GM19025 (cell line): ENCODE data around the gene PRR20A.
"Not testable (repeated sequence)": the region's sequence is repeated elsewhere in the genome, so short reads cannot be mapped to it uniquely, and the experiment has no call there.

Experiments used
- ATAC-seq: cut with Tn5 transposase; IDR thresholded peaks from one replicate; pipeline ENCODE4 v1.9.1; 2021; ENCODE audit warnings: mild to moderate bottlenecking, low read depth, moderate library complexity; ENCODE audit not compliant: unreplicated experiment

Gene PRR20A

GRCh38 chr13:57140235-57140968 is at the start of gene PRR20A:
Gene PRR20A (plus strand): TSS chr13:57140918. CDS start chr13:57141305, 387 bp downstream.
- ATAC-seq = not testable (repeated sequence)

GRCh38 chr13:57114945-57115344 is 25.8 kb upstream of the PRR20A start:
- ATAC-seq = no peak

GRCh38 chr13:57123681-57124080 is 17.0 kb upstream of the PRR20A start:
- no peak for ATAC-seq

- ATAC-seq = no peak
Measured at GRCh38 chr13:57128909-57129308, 11.8 kb upstream of the PRR20A start.

GRCh38 chr13:57136093-57136492 is 4.6 kb upstream of the PRR20A start:
- no peak for ATAC-seq

GRCh38 chr13:57137585-57137984 is 3.1 kb upstream of the PRR20A start:
- no peak for ATAC-seq

- ATAC-seq = no peak
Measured at GRCh38 chr13:57138988-57139387, 1.7 kb upstream of the PRR20A start.

- ATAC-seq = not testable (repeated sequence)
Measured at GRCh38 chr13:57139781-57140180, 937 bp upstream of the PRR20A start.

- ATAC-seq = not testable (repeated sequence)
Measured at GRCh38 chr13:57147188-57147587, 6.5 kb downstream of the PRR20A start, which contains the start of gene PRR20B. Gene PRR20B (plus strand): TSS chr13:57147488. CDS start chr13:57147875, 387 bp downstream.

GRCh38 chr13:57148106-57148505 is 7.4 kb downstream of the PRR20A start:
- ATAC-seq = not testable (repeated sequence)

GRCh38 chr13:57153761-57154160 is 13.0 kb downstream of the PRR20A start, which contains the start of gene PRR20C:
Gene PRR20C (plus strand): TSS chr13:57154061. CDS start chr13:57154448, 387 bp downstream.
- ATAC-seq = not testable (repeated sequence)

GRCh38 chr13:57160332-57160731 is 19.6 kb downstream of the PRR20A start, which contains the start of gene PRR20D:
Gene PRR20D (plus strand): TSS chr13:57160632. CDS start chr13:57161019, 387 bp downstream.
- ATAC-seq = not testable (repeated sequence)

- ATAC-seq = not testable (repeated sequence)
Measured at GRCh38 chr13:57166897-57167296, 26.2 kb downstream of the PRR20A start, which contains the start of gene PRR20E. Gene PRR20E (plus strand): TSS chr13:57167197. CDS start chr13:57167584, 387 bp downstream.

GRCh38 chr13:57191667-57192066 is 50.9 kb downstream of the PRR20A start:
- ATAC-seq = no peak
